Epithelial cell of prostate (primary cell): ENCODE results near the gene FHOD3.

Experiments
- DNase-seq: peaks from one replicate; pipeline ENCODE4 v3.0.0-alpha.2; 2011; ENCODE audit warnings: low read depth, low spot score
- H3K27ac ChIP-seq: fragments of 450-650 bp; 2 replicates; pipeline ENCODE4 v1.5.1; 2017; ENCODE audit warnings: mild to moderate bottlenecking

Gene FHOD3

DNA sequence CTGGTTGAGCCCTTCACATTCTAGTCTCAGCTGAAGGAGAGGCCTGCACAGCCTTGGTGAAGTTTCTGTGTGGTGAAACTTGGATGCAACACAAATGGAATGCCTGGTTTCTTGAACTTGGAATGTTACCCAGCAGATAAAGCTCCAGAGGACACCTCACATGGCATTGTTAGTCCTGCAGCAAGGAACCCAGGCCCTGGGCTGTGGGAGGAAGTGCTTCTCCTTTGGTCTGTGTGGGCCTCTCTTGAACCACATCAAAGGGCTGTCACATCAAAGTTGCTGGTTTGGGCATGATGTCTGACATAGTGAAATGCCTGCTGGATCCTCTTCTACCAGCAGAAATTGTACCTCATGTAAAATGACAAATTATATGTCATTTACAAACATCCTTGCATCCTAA, 198.5 kb downstream of the FHOD3 start:
- DNase-seq = no peak
- no peak overlapping the region for H3K27ac ChIP-seq

DNA sequence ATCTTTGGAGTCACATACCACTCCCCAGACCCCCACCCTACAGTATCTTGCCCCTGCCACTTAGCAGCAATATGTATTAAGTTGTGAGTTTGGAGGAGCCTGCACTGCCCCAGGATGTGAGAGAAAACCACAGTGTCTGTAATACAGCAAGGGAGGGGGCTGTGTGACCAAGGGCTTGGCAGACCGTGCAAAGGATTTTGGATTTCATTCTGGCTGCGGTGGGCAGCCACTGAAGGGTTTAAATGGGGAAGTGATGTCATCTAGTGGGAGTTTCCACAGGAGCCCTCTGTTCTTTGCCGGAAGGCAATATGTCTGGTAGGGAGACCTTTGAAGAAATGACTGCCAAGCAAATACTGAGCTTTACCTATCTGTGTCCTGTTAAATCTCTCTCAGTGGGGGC, 202.4 kb downstream of the FHOD3 start:
- no peak overlapping the region for H3K27ac ChIP-seq
- DNase-seq = no peak

DNA sequence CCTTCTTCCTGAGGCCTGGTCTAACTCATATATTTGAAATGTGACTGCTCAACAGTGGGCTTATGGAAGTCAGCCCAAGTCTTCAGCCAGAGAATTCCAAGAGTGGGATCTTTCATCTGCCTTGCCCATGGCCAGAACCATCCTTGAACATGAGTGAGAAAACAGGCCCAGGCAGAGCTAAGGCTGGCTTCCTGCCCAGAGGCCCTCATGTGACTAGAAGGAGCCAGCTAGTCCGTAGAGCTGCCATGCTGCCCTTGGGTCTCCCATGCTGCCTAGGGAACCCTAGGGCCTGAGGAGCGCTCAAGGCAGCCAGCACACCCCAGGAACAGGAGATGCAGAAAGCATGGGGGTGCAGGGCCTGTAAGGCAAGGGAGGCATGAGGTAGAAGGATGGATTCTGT, 203.6 kb downstream of the FHOD3 start:
- H3K27ac ChIP-seq = no peak overlapping the region
- no peak for DNase-seq

DNA sequence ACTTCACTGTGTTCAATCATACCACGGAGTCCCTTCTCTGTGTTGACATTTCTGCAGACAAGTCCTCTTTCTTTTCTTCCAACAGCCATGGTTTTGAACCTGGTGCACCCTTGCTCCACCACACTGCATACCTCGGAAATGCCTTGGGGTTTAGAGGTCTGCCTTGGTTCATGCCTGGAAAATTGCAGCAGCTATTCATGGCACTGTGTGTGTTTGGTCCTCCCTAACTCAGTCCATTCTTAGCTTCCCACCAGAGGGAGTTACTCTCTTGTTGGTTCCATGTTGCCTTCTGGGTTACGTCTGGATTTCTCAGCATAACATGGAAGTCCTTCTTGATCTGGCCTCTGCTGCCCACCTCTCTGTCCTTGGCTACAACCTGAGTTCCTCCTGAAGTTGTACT, 206.0 kb downstream of the FHOD3 start:
- no peak for DNase-seq
- H3K27ac ChIP-seq = no peak overlapping the region

GRCh38 chr18:36504928-36505327, 207.4 kb downstream of the FHOD3 start:
- no peak overlapping the region for H3K27ac ChIP-seq
- peak; percentile 63 for DNase-seq

DNA sequence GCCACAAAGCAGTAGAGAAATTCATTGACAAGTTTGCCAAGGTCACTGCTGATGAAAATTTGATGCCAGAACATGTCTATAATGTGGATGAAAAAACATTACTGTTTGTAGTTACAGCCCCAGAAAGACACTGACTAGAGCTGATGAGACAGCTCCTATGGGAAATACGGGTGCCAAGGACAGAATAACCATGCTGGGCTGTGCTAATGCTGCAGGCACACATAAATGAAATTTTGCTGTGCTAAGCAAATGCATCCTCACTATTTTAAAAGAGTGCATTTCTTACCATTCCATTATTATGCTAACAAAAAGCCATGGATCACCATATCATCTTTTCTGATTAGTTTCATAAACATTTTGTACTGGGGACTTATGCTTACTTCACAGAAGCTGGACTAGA, 208.2 kb downstream of the FHOD3 start:
- no peak for DNase-seq
- no peak overlapping the region for H3K27ac ChIP-seq

DNA sequence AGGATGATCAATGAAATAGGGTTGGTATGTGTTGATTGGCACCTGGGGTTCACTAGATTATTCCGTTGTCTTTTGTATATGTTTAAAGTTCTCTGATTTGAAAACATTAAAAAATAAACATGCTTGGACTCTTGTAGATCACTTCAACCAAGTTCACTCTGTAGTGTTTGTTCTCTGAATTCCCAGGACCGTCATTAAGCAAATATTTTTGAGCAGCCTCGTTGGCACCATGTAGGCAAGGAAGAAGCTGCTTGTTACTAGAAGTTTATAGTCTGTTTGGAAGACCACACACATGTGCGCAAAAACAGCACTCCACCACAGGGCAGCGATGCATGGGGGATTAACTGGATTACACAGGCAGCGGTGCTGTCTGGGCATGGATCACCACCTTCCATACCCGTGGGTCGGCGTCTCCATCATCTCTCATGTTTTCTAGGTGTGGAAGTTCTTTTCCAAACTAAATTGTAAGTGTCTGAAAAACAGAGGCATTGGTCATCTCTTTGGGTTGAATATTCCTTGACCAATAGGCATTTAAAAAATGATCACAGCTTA, 212.2 kb downstream of the FHOD3 start:
- no peak overlapping the region for H3K27ac ChIP-seq
- DNase-seq = no peak

GRCh38 chr18:36511791-36512352, 214.4 kb downstream of the FHOD3 start:
- no peak for DNase-seq
- no peak overlapping the region for H3K27ac ChIP-seq

DNA sequence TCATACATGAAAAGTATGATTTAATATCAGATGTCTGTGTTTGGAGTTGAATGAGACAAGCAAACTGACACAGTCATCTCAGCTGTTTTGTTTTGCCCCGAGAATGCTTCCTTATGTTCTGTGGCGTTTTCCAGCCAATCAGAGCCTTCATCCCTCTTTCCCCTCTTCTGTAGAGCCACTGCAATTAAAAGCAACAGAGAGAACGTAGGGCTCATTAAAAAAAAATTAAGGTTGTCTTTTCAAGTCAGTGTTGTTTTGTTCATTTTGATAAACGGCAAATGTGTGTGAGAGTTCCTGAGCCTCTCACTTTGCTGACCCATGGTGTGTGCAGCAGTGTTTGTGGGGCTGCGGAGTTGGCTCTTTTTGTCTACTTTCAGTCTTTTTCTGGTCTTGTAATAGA, 216.0 kb downstream of the FHOD3 start:
- no peak overlapping the region for H3K27ac ChIP-seq
- DNase-seq = no peak

DNA sequence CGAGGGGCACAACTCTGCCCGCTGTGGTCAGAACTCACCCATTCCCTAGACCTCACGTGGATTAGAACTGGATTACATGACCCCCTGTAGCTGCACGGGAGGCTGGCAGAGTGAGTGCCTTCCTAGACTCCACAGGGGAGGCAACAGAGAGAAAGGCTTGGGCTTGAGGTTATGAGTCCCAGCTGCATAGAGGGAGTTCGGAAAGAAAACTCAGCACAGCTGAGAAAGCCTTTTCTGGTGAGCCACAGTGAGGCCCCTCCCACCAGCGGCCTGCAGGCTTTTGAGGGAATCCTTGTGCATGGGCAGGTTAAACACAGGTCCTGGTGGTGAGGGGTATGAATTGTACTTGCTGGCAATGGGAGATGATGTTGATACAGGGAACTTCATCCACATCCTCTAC, 217.3 kb downstream of the FHOD3 start:
- no peak for DNase-seq
- H3K27ac ChIP-seq = no peak overlapping the region

DNA sequence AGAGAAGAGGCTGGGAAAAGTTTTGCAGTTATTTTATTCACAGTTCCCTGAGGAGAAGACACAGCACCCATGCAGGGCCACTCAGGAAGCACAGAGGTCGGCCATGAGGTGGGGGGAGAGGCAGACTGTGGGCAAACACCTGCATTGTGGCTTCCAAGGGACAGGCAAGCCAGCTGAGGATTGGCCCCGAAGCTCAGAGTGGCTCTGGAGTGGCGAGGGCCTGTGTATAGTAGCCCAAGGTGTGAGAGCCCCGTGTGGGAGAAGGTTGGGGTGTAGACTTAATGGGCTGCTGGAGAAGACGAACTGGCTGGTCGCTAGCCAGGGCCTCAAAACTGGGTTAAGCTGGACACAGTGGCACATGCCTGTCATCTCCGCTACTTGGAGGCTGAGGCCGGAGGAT, 218.7 kb downstream of the FHOD3 start:
- H3K27ac ChIP-seq = no peak overlapping the region
- DNase-seq = no peak

- H3K27ac ChIP-seq = no peak overlapping the region
- DNase-seq = no peak
Observed at GRCh38 chr18:36516726-36517125, 219.2 kb downstream of the FHOD3 start.

DNA sequence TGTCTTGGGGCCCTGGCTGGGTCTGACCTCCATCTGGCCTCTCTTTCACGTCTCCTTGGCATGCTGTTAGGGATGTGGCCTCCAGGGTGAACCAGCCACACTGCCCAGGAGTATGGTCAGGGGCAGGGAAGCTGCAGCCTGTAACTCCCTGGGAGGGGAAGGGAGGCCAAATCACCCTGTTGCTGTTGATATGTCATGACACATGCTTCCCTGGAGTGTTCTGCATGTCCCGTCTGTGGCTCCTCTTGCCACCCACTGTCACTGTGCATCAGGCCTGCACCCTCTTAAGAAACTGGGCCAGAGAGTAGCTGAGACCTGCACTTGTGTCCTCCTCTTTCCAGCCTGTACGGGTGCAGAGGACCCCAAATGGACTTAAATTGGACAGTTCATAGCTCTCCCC, 221.3 kb downstream of the FHOD3 start:
- H3K27ac ChIP-seq = no peak overlapping the region
- DNase-seq = no peak

GRCh38 chr18:36519358-36519757, 221.8 kb downstream of the FHOD3 start:
- no peak for DNase-seq
- H3K27ac ChIP-seq = no peak overlapping the region

DNA sequence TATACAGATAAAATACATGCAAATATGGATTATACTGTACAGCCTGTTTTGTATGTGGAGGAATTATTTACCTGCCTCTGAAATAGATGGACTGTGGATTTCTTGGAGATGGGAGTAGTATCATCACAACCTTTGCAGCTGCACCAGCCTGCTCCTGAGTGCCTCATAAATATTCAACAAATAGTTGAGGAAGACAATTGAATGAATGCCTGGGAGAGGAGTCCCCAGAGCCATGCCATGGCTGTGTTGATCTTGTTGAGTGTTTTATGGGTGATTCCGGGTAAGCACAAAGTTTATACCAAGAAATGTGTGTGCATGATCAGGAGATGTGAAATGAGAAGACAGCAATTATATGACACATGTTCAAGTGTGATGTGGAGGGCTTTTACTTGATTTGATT, 225.0 kb downstream of the FHOD3 start:
- no peak for DNase-seq
- H3K27ac ChIP-seq = no peak overlapping the region

DNA sequence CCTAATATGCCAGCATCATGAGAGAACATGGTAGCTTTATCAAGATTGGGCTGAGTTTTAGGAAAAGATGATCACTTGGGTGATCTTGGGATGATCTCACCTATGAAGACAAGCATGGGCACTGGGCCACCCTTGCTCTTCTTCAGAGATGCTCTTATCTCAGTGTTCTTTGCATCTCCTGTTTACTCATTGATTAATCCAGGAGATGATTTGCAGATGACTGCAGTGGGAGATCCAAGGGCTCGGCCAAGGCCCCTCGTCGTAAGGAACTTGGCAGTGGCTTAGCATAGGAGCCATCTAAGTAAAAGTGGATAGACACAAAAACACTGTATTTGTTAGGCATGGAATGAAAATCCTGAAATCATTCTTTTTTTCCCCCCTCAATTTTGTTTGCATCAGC, 228.4 kb downstream of the FHOD3 start:
- H3K27ac ChIP-seq = no peak overlapping the region
- DNase-seq = no peak

GRCh38 chr18:36526611-36527010, 229.1 kb downstream of the FHOD3 start:
- no peak for DNase-seq
- H3K27ac ChIP-seq = no peak overlapping the region

- DNase-seq = no peak
- no peak overlapping the region for H3K27ac ChIP-seq
Observed at GRCh38 chr18:36527051-36527450, 229.5 kb downstream of the FHOD3 start.

DNA sequence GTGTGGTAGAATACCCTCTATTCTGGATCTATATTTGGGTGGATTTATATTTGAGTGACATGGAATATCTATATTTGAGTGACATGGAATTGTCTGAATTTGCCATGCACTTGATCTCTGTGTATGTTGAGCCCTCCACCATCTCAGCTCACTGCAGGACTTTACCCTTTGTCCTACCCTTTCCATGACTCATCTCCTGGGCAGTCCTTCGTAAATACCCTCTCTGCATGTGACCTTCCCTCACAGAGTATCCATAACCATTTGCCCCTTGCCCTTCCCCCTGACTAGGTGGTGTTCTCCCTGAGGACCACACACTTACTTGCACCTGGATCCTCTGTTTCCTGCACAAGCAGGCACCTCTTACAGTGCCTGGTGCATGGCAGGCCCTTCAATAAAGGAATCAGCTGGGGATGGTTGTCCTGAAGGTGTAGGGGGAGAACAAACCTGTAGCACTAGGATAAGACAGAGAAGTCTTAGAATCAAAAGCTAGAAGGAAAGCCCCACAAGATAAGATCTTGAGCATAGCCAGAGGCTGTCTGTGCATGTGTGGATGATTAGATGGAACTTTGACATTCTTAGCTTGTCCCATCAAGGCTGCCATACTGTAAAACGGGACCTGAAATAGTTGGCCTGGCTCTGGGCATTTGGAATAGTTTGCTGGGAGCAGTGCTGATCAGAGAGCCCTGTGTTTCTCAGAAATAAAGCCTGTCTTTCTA, 230.4 kb downstream of the FHOD3 start:
- H3K27ac ChIP-seq = no peak overlapping the region
- DNase-seq = no peak

GRCh38 chr18:36529747-36530146, 232.2 kb downstream of the FHOD3 start:
- H3K27ac ChIP-seq = no peak overlapping the region
- no peak for DNase-seq

GRCh38 chr18:36530676-36531405, 233.3 kb downstream of the FHOD3 start:
- no peak for DNase-seq
- no peak overlapping the region for H3K27ac ChIP-seq
